ENCODE measurements around the gene MGLL. TPM values are rescaled to one million over a fixed set of nuclear protein-coding genes. Genes with fewer than 3 reads are reported as not detected.

MGLL gene
- total RNA-seq, 1 donor from 2014 or later: 2.5 TPM

- H3K36me3 Mint-ChIP-seq: no peaks in the 10 kb centered on the region
- H3K4me3 Mint-ChIP-seq: no peak overlapping the region
- H3K9me3 Mint-ChIP-seq: peaks cover 15% of the 10 kb centered on the region
- H3K27ac Mint-ChIP-seq: no peak overlapping the region
- no peak for DNase-seq (ENCODE audit: low spot score in 2 of 2, unreplicated experiment in 2 of 2)
- H3K27me3 Mint-ChIP-seq (ENCODE audit: low read depth): peaks cover 4% of the 10 kb centered on the region
- peaks cover 4% of the 10 kb centered on the region for H3K4me1 Mint-ChIP-seq
- TF ChIP-seq, protein P1, sequence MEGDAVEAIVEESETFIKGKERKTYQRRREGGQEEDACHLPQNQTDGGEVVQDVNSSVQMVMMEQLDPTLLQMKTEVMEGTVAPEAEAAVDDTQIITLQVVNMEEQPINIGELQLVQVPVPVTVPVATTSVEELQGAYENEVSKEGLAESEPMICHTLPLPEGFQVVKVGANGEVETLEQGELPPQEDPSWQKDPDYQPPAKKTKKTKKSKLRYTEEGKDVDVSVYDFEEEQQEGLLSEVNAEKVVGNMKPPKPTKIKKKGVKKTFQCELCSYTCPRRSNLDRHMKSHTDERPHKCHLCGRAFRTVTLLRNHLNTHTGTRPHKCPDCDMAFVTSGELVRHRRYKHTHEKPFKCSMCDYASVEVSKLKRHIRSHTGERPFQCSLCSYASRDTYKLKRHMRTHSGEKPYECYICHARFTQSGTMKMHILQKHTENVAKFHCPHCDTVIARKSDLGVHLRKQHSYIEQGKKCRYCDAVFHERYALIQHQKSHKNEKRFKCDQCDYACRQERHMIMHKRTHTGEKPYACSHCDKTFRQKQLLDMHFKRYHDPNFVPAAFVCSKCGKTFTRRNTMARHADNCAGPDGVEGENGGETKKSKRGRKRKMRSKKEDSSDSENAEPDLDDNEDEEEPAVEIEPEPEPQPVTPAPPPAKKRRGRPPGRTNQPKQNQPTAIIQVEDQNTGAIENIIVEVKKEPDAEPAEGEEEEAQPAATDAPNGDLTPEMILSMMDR (IDR thresholded peaks at IDR 0.05; ENCODE audit: unreplicated experiment): no peak
Measured at GRCh38 chr3:127726894-127727293, 95.4 kb downstream of the MGLL start.

GRCh38 chr3:127723011-127723567, 99.2 kb downstream of the MGLL start:
- peaks cover 10% of the 10 kb centered on the region for H3K4me1 Mint-ChIP-seq
- peaks cover 15% of the 10 kb centered on the region for H3K9me3 Mint-ChIP-seq
- H3K4me3 Mint-ChIP-seq: no peak overlapping the region
- no peak overlapping the region for H3K27ac Mint-ChIP-seq
- H3K36me3 Mint-ChIP-seq: no peaks in the 10 kb centered on the region
- DNase-seq (ENCODE audit: low spot score in 2 of 2, unreplicated experiment in 2 of 2): no peak
- peaks cover 2% of the 10 kb centered on the region for H3K27me3 Mint-ChIP-seq (ENCODE audit: low read depth)
- TF ChIP-seq, protein P1 (IDR thresholded peaks at IDR 0.05; ENCODE audit: unreplicated experiment): no peak

DNA sequence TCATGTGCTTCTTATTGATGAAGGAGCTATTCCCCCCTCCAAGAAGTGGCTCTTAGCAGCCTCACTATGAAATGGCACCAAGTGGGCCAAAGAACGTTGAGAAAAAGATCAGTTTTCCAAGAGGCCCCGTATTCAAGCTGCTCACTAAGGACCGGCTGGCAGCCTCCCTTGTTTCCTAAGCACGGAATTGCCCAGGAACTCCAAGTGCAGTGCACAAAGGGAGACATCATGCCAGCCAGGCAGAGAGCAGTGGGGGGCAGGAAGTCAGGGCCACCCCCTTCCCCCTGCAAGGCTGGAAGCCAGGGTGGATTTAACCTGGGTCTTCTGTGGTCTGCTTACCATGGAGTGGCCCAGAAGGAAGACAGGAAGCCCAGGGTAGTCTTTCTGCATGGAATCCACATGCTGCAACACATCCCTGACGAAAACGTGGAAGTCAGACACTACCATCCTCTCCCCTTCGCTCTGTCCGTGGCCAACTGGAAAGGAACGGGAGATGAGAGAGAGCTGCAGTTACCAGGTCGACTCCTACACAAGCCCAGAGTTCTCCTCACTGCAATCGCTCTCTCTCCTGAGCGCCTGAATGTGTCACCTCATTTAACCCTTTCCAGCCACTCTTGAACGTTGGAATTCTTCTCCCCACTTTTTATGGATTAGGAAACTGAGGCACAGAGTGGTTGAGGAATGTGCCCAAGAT, 100.1 kb downstream of the MGLL start:
- H3K27me3 Mint-ChIP-seq (ENCODE audit: low read depth): peaks cover 2% of the 10 kb centered on the region
- H3K4me3 Mint-ChIP-seq: no peak overlapping the region
- TF ChIP-seq, protein P1 (IDR thresholded peaks at IDR 0.05; ENCODE audit: unreplicated experiment): no peak
- H3K4me1 Mint-ChIP-seq: peaks cover 15% of the 10 kb centered on the region
- H3K27ac Mint-ChIP-seq: no peak overlapping the region
- H3K36me3 Mint-ChIP-seq: no peaks in the 10 kb centered on the region
- peaks cover 15% of the 10 kb centered on the region for H3K9me3 Mint-ChIP-seq
- no peak for DNase-seq (ENCODE audit: low spot score in 2 of 2, unreplicated experiment in 2 of 2)

DNA sequence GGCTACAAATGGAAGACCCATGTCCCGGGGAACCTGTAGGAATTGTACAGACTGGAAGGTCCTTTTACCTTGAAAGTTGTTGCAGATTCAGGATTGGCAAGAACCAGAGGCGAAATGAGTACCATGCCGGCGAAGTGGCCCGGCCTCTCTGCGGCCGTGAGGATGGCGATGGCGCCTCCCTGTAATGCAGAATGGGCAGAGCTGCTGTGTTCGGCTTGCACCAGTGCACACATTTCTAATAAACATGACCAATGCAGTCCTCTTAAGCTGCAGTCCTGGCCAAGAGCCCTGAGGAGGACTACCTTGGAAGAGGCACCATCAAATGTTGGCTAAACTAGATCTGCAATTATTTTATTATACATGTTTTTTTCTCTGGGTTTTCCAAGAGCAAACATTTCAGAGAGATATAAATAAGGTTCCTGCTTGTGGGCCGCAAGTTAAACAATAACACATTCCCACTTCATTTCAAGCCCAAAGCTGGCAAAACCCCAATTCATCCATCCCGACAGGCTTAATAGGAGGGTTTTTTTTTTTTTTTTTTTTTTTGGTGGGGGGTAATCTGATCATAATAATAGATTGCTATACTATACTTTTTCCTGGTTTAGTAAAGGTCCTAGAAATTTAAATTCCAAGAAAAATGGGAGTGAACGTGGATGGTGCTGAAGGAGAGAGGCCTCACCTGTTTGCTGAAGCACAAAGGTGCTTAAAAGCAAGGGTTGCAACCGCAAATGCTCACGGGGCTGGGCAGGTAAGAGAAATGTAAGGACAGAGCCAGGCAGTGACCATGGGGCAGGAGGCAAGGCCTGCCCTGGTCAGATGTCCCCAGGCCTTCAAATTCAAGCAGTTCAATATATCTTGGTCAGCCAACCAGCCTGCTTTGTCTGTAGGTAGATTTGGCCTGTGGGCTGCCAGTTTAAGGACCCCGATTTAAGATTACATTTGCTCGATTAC, 101.1 kb downstream of the MGLL start:
- no peak overlapping the region for H3K4me3 Mint-ChIP-seq
- TF ChIP-seq, protein P1 (IDR thresholded peaks at IDR 0.05; ENCODE audit: unreplicated experiment): no peak
- H3K9me3 Mint-ChIP-seq: peaks cover 15% of the 10 kb centered on the region
- H3K27me3 Mint-ChIP-seq (ENCODE audit: low read depth): no peaks in the 10 kb centered on the region
- H3K36me3 Mint-ChIP-seq: no peaks in the 10 kb centered on the region
- DNase-seq (ENCODE audit: low spot score in 2 of 2, unreplicated experiment in 2 of 2): no peak
- H3K4me1 Mint-ChIP-seq: peaks cover 15% of the 10 kb centered on the region
- H3K27ac Mint-ChIP-seq: no peak overlapping the region

- Mint-ChIP-seq H3K27ac (no peak overlapping the region), H3K4me1 (peaks cover 17% of the 10 kb centered on the region), H3K27me3 (ENCODE audit: low read depth) (no peaks in the 10 kb centered on the region), H3K9me3 (peaks cover 12% of the 10 kb centered on the region), H3K36me3 (no peaks in the 10 kb centered on the region), H3K4me3 (no peak overlapping the region)
- TF ChIP-seq, protein P1 (IDR thresholded peaks at IDR 0.05; ENCODE audit: unreplicated experiment): no peak
- no peak for DNase-seq (ENCODE audit: low spot score in 2 of 2, unreplicated experiment in 2 of 2)
Measured at GRCh38 chr3:127720161-127720823, 102.0 kb downstream of the MGLL start.

Measured in mesothelial cell of epicardium (in vitro differentiated cells).